ENCODE measurements around the gene TENT5C. TPM values are rescaled to one million over a fixed set of nuclear protein-coding genes. Genes with fewer than 3 reads are reported as not detected.

Gene TENT5C
- total RNA-seq, 1 experiment from 2014 or later, result 19.8 TPM

DNA sequence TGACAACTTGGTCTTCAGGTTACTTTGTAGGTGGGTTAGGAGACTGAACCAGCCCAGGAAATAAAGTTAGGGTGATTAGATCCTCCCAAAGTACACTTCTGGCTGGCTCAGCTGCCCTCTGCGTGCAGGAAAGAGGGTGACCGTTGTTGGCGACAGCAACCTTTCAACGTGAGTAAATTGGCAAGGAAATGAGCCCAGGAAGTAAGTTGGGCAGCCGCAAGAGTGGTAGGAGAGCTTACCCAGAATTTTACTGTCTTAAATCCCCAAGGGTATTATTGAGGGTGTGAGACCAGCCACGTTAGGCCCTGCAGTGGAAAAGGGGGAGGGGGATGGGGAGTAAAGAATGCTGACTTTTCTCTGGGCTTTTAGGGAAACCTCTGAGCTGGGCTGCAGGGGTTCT is 1.6 kb downstream of the TENT5C start:
- Histone ChIP-seq H3K36me3 (ENCODE audit: control insufficient read depth, insufficient read depth, low read length) (no peaks in the 10 kb centered on the region), H3K4me3 (ENCODE audit: low read depth, low read length) (peak overlapping the region; percentile 78), H3K4me1 (peaks cover 4% of the 10 kb centered on the region), H3K9me3 (no peaks in the 10 kb centered on the region), H3K27me3 (replicated peaks; ENCODE audit: control insufficient read depth, insufficient read depth, low read length) (no peaks in the 10 kb centered on the region)
- peaks cover 43% of the 10 kb centered on the region for H3K36me3 Mint-ChIP-seq (ENCODE audit: insufficient read depth, unreplicated experiment)
- H3K27me3 Mint-ChIP-seq (ENCODE audit: insufficient read depth, unreplicated experiment), result no peaks in the 10 kb centered on the region
- TF ChIP-seq, protein P1, sequence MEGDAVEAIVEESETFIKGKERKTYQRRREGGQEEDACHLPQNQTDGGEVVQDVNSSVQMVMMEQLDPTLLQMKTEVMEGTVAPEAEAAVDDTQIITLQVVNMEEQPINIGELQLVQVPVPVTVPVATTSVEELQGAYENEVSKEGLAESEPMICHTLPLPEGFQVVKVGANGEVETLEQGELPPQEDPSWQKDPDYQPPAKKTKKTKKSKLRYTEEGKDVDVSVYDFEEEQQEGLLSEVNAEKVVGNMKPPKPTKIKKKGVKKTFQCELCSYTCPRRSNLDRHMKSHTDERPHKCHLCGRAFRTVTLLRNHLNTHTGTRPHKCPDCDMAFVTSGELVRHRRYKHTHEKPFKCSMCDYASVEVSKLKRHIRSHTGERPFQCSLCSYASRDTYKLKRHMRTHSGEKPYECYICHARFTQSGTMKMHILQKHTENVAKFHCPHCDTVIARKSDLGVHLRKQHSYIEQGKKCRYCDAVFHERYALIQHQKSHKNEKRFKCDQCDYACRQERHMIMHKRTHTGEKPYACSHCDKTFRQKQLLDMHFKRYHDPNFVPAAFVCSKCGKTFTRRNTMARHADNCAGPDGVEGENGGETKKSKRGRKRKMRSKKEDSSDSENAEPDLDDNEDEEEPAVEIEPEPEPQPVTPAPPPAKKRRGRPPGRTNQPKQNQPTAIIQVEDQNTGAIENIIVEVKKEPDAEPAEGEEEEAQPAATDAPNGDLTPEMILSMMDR (IDR thresholded peaks at IDR 0.05; ENCODE audit: insufficient read depth in 1 of 2, low read depth in 1 of 2, low read length in 1 of 2, severe bottlenecking in 1 of 2, unreplicated experiment in 1 of 2), result no peak
- BruUV-seq (replicated peaks), result no TSS peak
- intact Hi-C loops (cut with micrococcal nuclease; ENCODE audit: unreplicated experiment), result loop anchor here (2.0 kb wide), 1 partner anchor 63 kb away; no protein-coding TSS in a partner anchor
- POLR2A ChIA-PET, result no interaction called here
- CTCF ChIA-PET, result no interaction called here
- no peak overlapping the region for H3K27ac Mint-ChIP-seq (ENCODE audit: unreplicated experiment)
- DNase-seq, result peak in 1 of 2 experiments; percentile 29
- H3K4me1 Mint-ChIP-seq (ENCODE audit: low read depth, unreplicated experiment), result peaks cover 25% of the 10 kb centered on the region
- H3K9me3 Mint-ChIP-seq (ENCODE audit: unreplicated experiment), result no peaks in the 10 kb centered on the region
- peak overlapping the region; percentile 86 for H3K4me3 Mint-ChIP-seq (ENCODE audit: unreplicated experiment)

DNA sequence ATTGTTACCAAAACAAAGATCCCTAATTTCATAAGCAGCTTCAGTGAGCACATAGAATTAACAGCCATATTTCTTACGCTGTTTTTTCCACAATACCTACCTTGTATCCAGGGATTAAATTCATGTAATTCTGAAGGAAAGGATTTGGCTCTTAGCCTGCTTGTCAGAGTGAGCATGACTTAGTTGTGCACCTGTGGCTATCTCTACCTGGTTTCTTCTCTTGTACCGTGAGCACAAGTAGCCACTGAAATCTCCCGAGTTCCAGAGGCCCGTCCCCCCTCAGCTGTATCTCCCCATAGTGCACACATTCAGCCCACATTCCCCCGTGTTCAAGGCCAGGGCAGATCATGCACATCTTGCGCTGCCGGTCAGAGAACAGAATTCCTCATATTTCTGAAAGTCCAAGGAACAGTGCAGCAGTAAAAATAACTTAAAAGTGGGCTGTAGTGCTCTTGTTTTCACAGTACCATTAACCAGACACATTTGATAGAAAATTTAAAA is 2.3 kb downstream of the TENT5C start:
- intact Hi-C loops (cut with micrococcal nuclease; ENCODE audit: unreplicated experiment), result no loop called here
- Histone ChIP-seq H3K4me3 (ENCODE audit: low read depth, low read length) (peak overlapping the region; percentile 78), H3K27me3 (replicated peaks; ENCODE audit: control insufficient read depth, insufficient read depth, low read length) (no peaks in the 10 kb centered on the region), H3K36me3 (ENCODE audit: control insufficient read depth, insufficient read depth, low read length) (no peaks in the 10 kb centered on the region), H3K4me1 (peaks cover 11% of the 10 kb centered on the region), H3K9me3 (no peaks in the 10 kb centered on the region)
- Mint-ChIP-seq H3K36me3 (ENCODE audit: insufficient read depth, unreplicated experiment) (peaks cover 43% of the 10 kb centered on the region), H3K27me3 (ENCODE audit: insufficient read depth, unreplicated experiment) (no peaks in the 10 kb centered on the region), H3K4me1 (ENCODE audit: low read depth, unreplicated experiment) (peaks cover 32% of the 10 kb centered on the region), H3K27ac (ENCODE audit: unreplicated experiment) (peak overlapping the region; percentile 50), H3K4me3 (ENCODE audit: unreplicated experiment) (peak overlapping the region; percentile 86), H3K9me3 (ENCODE audit: unreplicated experiment) (no peaks in the 10 kb centered on the region)
- TF ChIP-seq, protein P1 (IDR thresholded peaks at IDR 0.05; ENCODE audit: insufficient read depth in 1 of 2, low read depth in 1 of 2, low read length in 1 of 2, severe bottlenecking in 1 of 2, unreplicated experiment in 1 of 2), result no peak
- TSS peak; percentile 20 for BruUV-seq (replicated peaks)
- ChIA-PET CTCF (no interaction called here), POLR2A (interaction anchor here (1.1 kb wide), 1 partner anchor 72 kb away, joined by 3 read pairs; no protein-coding TSS in a partner anchor)
- no peak for DNase-seq

DNA sequence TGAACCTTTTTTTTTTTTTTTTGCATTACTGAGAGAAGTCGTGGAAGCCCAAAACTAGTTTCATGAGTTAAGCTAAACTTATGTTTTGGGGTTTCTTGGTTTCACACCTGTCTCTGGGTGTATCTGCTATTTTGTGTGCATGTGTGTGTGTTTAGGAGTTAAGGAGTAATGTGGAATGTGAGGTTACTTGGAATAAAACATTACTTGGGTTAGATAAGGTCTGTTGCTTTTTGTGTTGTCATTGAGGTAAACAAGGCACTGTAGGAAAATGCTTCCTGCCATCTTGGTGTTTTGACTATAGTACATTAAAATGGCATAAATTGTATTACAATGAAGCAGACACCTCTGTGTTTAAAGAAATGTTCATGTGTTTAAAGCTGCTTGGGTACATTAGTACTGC is 2.9 kb downstream of the TENT5C start:
- DNase-seq, result no peak
- no peaks in the 10 kb centered on the region for H3K27me3 ChIP-seq (replicated peaks; ENCODE audit: control insufficient read depth, insufficient read depth, low read length)
- H3K4me3 ChIP-seq (ENCODE audit: low read depth, low read length), result peak overlapping the region; percentile 19
- ChIA-PET CTCF (no interaction called here), POLR2A (interaction anchor here (0.5 to 1.1 kb wide), 2 partner anchors 23 to 72 kb away, joined by 3 read pairs; no protein-coding TSS in a partner anchor)
- intact Hi-C loops (cut with micrococcal nuclease; ENCODE audit: unreplicated experiment), result no loop called here
- H3K27me3 Mint-ChIP-seq (ENCODE audit: insufficient read depth, unreplicated experiment), result no peaks in the 10 kb centered on the region
- peaks cover 38% of the 10 kb centered on the region for H3K4me1 Mint-ChIP-seq (ENCODE audit: low read depth, unreplicated experiment)
- H3K27ac Mint-ChIP-seq (ENCODE audit: unreplicated experiment), result peak overlapping the region; percentile 50
- peak overlapping the region; percentile 86 for H3K4me3 Mint-ChIP-seq (ENCODE audit: unreplicated experiment)
- TF ChIP-seq, protein P1 (IDR thresholded peaks at IDR 0.05; ENCODE audit: insufficient read depth in 1 of 2, low read depth in 1 of 2, low read length in 1 of 2, severe bottlenecking in 1 of 2, unreplicated experiment in 1 of 2), result no peak
- peaks cover 49% of the 10 kb centered on the region for H3K36me3 Mint-ChIP-seq (ENCODE audit: insufficient read depth, unreplicated experiment)
- peaks cover 17% of the 10 kb centered on the region for H3K4me1 ChIP-seq
- no peaks in the 10 kb centered on the region for H3K9me3 ChIP-seq
- no peaks in the 10 kb centered on the region for H3K9me3 Mint-ChIP-seq (ENCODE audit: unreplicated experiment)
- BruUV-seq (replicated peaks), result no TSS peak
- H3K36me3 ChIP-seq (ENCODE audit: control insufficient read depth, insufficient read depth, low read length), result no peaks in the 10 kb centered on the region

Measured in Caco-2 (cell line).